Cardiac ventricle fibroblast (primary cell): ENCODE data around the gene ADTRP. TPM values are rescaled to one million over a fixed set of nuclear protein-coding genes. Genes with fewer than 3 reads are reported as not detected.

Experiments
- total RNA-seq: library from RNA; depleted of rRNA; stranded (reverse); fragments of >200 nt; gene quantifications from 2 replicates; pipeline ENCODE4 v1.2.3, GENCODE V29; 2015

The ADTRP gene, protein sequence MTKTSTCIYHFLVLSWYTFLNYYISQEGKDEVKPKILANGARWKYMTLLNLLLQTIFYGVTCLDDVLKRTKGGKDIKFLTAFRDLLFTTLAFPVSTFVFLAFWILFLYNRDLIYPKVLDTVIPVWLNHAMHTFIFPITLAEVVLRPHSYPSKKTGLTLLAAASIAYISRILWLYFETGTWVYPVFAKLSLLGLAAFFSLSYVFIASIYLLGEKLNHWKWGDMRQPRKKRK
- total RNA-seq: not detected in 2 replicates

DNA sequence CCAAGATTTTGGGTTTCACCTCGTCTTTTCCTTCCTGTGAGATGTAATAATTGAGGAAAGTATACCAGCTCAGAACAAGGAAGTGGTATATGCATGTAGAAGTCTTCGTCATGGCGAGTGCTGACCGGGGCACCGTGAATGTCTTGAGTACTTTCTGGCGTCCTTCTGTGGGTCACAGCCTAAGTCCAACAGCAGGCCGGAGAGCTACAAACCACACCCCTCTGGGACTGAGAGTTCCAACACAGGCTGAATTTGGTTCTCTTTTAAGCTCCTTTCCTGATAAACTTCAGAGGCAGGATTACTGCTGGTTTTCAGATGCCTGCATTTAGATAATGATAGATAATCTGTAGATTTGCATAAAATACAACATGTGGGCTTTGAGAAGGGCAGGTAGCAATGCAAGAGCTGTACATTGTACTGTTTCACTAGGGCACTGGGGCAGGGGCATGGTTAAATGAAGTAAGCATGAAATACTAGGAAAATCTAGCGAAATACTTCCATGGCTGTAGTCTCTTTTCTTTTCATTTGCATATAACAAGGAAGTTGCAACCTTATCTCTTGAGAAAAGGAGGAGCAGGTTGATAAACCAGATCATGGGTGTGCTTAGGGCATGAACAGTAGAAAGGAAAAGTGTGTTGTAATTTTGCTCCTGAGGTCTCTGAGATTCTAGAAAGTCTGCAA lies at the start of gene ADTRP:
Gene ADTRP, minus strand, starts transcription at position 156 of the 681 bp plus-strand sequence. Its CDS starts 44 bp downstream, at position 112.

Other genes with a start within 250 kb of the ADTRP start
- gene TMEM170B, start 241.1 kb downstream of the ADTRP start, total RNA-seq: 0.69 and 0.98 TPM in 2 replicates
- 9.1 and 9.3 TPM in 2 replicates for gene HIVEP1, start 233.5 kb upstream of the ADTRP start, total RNA-seq